HG03378 (cell line): ENCODE measurements around the gene CLRN1.

ENCODE experiments used
- ATAC-seq: cut with Tn5 transposase; IDR thresholded peaks from one replicate; pipeline ENCODE4 v1.9.1; 2021; ENCODE audit warnings: mild to moderate bottlenecking, moderate library complexity; ENCODE audit not compliant: unreplicated experiment

Gene CLRN1

DNA sequence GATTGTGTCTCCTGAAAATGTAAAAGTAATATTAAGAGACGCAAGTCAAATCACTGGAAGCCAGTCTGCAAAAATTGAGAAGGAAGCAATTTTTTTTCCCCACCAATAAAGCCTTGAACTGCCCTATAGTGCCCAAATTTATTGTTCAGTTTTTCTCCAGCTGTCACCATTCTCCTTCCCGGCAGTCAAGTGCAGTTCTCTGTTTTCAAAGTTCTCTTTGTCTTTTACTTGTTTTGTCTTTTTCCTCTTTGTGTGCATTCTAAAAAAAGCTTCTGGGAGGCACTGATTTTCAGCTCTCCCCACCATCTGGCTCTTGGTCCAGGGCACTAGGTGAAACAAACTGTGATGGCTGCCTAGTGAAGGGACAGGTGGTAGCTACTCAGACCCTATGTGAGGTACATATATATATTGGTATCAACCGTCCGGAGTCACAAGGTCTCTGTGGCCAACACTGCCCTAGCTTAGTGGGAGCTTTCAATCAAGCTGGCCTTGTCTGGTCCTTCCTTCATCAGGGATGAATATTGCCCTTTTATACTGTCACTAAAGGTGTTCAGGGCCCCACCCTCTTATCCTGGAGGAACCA is 6.1 kb upstream of the CLRN1 start:
- ATAC-seq, result no peak

DNA sequence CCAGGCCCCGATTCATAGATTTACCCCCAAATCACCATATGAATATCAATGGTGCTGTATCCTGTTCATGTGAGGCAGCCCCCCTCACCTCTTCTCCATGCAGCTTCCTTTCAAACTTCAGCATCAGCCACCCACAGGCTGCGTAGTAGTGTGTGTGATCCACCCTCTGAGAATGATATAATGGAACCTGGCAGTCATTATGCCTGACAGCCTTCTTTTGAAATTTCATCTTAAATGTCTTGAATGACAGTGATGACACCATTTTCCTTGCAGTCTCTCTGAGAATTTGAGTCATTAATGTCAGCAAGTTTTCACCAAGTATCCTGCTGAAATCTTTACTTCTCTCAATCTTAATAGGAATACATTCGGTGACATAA is 3.5 kb upstream of the CLRN1 start:
- ATAC-seq, result no peak

DNA sequence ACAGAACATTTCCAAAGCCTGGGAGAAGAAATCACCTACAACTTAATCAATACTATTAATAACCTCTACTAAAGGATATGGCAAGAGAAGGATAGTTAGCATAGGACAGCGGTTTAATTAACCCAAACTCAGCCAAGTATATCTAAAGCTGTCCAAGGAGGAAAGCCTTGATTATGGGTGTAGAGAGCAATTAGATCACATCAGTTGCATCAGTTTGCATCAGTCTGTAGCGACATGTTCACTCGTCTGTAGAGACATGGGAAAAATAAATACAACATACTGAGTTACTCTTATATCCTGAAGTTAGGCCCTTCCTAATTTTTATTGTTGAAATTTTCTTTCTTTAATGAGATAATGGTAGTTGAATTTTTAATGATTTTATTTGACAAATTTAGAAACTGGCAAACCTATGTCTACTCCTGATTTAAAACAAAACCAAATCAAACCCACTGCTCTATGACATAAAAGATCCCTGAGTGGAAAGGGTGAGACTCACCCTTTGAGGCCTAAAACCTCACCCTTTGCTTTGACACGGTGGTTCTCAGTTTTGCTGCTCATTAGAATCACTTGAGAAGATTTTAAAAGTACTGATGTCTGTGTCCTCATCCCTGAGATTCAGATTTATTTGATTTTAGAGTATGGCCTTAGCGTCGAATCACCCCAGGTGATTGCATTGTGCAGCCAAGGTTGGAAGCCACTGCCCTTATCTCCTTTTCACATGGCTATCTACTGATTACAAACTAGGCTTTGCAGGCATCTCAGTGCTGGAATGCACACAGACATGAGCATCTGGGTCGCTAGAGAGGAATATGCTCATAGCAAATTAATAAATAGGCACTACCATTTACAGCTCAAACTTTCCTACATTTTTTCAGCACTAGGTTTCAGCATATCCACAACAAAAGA is 2.8 kb upstream of the CLRN1 start:
- no peak for ATAC-seq

DNA sequence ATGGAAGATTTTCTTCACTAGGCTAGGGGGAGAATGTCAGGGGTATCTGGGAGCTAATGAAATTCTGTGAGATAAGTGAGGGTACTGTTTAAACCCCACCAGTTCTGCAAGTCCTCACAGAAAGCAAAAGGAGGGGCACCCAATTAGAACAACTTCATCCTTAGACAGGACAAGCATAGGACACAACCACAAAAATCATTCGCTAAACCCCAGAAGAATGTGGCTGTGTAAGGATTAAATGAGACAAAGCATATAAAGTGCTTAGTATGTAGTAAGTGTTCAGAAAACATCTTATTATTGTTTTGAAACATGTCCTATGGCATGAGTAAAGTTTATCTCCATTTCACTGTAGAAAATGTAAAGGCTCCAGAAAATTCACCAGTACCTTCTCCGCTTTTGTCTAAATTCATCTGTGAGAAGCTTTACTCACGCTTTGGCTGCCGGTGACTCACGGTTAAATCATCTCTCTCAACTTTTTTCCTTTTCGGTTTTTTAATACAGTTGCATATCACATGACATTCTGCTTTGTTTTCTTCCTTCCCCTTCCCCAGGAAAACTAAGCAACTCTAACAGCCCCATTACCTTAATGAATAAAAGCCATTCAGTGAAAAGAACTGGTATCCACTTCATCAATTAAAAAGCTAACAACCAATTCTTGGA is 1.7 kb downstream of the CLRN1 start:
- no peak for ATAC-seq

DNA sequence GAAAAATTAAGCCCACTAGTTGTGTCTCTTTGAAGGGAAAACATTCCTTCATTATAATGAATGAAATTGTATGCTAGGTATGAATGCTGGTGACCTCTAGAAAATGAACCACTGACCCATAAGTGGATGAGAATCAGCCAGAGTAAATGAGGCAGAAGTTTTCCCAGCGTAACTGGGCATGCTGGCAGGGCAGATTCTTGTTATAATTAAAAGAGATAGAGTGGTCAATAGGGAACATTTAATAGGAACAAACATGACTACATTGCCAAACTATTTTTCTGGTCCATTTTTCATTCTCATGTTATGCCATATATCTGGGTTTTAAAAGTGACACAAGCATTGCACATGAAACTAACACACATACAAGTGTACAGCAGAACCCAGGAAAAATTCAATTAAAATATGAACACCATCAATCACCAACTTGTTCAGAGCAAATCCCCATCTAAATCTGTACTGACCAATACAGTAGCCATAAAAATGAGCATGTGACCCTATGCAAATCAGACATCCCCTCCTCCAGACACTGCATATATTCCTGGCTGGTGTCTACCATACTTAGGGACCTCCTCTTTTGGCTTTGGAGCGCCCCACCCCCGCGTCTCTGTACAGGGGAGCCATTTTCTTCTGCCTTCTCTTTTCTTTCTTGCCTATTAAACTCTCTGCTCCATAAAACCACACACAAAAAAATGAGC is 4.0 kb downstream of the CLRN1 start:
- ATAC-seq, result no peak

DNA sequence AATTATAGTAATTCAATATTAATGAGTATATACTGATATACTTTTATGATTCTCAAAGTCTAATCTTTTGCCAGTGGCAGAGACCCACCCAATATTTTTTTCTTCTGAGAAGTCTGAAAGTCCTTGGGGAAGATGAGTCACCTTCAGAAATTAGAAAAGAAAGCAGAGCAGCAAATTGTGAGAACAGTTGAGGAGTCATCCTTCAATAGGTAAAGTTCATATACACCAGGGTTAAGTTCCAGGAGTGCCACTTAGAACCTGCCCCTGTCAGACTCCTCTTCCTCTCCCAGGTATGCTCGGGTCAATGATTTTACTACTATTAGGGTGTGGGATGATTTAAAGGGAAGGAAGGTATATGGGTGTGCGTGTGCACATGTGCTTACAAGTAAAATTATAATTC is 7.1 kb downstream of the CLRN1 start:
- ATAC-seq, result no peak

DNA sequence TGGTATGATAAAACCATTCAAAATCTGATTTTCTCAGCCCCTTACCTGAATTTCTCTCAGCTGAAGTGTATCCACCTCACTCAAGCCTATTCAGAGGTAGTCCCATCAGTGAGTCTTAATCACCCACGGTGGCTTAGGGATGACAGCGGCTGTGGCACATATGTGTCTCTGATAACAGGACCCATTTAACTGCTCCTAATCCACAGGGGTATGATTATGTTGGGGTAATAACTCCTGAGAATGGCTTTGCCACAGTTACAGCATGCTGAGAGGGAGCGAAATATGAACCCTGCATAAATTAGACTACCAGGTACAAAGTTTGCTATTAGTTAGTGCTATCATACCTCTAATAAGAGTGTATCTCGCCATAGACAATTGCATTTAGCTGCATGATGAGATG is 10.6 kb downstream of the CLRN1 start:
- ATAC-seq, result no peak

DNA sequence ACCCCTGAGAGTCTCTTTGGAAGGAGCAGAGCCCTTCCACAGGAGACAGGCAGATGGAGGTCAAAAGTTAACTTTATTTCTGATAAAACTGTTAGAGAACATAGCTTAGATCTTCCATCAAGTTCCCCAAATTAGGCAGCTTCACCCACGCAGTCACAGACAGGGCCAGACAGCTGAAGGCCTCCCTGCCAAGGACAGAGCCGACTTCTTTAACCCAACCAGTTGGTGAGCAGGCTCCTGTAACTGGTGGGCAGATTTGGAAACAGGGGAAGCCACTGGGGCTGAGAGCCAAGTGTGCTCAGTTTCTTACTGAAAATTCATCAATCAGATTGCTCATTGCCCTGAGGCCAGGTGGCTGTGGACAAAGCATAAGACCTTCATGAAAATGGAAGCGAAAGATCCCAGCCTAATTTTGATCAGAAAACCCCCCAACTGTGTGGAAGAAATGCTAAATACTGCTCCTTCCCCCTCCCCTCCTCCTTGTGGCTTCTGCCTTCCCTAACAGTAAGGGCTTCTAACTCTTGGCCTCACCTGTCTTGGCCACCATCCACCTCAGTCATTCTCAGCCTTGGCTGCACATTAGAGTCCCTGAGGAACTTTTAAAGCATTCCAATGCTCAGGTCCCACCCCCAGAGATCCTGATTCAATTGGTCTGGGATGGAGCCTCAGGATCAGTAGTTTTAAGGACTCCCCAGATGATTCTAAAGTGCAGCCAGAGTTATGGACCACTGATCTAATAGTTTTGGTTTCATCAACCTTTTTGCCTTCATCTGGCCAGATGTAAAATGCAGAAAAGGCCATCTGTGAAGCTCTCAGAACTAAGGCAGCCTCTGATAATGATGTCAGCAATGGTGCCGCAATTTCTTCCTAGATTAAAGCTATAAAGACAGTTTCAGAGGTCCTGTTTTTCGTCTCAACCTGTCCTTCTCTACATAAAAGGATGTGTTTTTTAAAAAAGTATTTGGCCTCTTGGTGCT is 11.5 kb downstream of the CLRN1 start:
- ATAC-seq, result no peak

DNA sequence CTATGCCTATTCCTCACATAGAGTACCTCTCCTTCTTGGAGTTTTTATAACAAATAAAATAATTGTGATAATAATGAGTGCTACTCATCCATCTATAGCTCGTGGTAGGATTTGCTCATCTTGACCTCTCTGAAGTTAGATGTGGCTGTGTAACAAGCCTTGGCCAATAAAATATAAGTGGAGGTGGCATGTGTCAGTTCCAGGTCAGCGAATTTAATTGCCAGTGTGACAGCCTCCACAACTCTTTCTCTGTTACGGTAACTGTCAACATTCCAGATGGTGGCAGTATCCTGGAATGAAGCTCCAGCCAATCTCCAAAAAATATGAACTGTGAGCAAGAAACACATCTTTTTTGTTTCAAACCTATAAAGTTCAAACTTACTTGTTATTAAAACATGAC is 13.8 kb downstream of the CLRN1 start:
- no peak for ATAC-seq

DNA sequence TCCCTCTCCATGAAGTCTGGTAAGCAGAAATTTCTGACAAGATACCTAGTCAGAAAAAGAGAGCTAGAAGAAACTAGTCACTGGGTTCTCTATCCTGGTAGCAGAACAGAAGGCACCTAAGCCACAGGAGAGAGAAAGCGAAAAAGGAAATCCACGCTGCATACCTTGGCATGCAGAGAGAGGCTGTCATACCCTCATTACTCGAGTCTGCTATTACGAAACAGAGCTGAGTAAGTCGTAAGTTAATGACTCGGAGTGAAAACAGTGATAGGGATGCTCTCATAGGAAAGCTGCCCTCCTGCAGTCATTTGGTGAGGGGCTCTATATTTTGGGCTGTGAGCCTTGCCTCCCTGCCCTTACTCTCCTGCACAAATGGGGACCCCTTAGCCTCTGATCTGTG is 16.2 kb downstream of the CLRN1 start:
- ATAC-seq, result no peak

DNA sequence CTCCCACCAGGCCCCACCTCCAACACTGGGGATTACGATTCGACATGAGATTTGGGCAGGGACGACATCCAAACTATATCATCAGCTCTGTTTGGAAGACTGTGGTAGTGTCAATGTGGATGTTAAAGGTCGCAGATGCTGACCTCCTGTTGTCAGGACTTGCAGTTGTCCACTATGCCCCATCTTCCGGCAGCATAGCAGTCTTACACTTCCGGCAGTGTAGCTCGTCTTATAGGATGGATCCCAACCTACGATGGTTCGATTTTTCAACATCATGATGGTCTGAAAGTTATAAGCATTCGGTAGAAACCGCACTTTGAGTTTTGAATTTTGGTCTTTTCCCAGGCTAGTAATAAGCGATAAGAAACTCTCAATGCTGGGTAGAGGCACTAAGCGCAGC is 20.6 kb downstream of the CLRN1 start:
- no peak for ATAC-seq

DNA sequence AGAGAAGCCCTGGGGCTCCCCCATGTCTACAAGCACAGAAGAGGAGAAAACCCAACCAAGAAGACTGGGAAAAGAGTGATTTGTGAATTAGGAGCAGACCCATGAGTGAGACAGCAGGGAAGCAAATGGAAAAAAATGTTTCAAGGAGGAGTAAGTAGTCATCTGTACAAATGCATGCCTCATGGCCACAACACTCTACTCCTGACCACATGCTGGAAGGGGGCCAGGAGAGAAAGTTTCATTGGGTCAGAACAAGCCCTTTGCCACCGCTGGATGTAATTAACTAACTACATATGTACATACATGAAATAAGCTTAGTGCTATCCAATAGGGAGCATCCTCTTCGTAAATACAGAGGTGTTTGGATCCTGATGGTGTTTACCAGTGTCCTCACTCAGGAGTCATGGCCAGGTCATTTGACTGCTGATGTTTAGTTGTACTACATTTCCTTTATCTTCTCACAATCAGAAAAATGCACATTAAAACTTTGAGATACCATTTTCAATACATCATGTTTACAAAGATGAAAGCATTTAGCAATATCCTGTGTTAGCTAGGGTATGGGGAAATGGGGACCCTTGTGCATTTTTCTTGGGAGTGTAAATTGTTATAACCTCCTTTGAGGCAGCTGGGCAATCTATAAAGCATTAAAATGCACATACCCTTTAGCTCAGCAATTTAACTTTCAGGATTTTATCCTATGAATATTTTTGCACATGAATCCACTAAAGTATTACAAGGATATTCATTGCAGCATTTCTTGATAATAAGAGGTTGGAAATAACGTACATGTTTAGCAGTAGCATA is 27.1 kb downstream of the CLRN1 start:
- ATAC-seq, result no peak

DNA sequence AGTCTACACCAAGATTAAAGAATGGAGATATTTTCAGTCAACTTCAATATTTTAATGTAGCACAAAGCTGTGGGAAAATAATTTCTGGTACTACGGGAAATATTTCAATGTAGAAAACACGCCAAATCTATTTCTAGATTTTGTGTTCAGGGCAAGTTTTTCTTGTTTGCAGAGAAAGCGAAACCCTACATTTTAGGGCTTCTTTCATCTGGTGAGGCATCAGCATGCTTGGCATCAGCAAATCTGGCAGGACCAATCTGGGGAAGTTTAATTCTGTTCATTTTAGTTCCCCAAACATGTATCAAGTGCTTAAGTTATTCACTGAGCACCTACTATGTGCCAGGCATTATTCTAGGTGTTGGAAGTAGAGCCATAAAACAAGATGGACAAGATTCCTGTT is 30.3 kb downstream of the CLRN1 start:
- ATAC-seq, result no peak

DNA sequence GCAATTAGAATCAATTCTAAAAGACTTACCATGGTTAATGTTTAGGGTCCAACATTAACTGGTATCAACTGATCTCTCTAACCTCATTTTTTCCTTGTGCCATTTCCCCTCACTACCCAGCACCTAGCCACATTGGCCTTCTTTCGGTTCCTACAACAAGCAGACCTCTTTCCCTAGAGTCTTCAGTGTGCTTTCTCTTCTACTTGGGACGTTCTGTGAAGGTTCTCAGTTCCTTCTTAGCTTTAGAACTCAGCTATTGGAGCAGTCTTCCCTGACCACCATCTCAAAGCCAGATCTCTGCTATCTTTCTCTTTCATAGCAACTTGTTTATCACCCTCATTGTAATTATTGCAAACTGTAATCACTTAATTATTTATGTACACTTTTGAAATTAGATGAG is 35.8 kb downstream of the CLRN1 start:
- peak; percentile 61 for ATAC-seq

DNA sequence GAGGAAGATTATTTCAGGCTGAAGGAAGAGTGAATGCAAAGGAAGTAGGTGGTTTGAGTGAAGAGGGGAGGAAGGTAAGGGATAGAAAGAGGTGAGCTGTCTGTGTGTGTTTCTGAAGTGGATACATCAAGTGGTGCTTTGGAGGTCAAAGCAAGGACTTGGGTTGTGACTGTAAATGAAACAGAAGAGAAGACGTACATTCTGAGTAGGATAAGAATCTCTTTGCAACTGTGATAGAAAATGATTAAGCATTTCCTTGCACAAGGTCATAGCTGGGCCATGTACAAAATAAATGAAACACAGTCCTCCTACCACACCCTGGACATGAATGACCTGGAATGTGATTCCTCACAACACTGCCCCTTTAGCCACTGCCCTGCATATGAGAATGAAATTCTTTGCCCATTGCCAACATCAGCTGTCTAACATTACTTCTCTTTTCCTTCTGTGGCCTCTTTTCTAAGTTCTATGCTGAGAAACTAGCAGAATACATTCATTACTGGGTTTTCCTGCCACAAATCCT is 39.0 kb downstream of the CLRN1 start:
- no peak for ATAC-seq

DNA sequence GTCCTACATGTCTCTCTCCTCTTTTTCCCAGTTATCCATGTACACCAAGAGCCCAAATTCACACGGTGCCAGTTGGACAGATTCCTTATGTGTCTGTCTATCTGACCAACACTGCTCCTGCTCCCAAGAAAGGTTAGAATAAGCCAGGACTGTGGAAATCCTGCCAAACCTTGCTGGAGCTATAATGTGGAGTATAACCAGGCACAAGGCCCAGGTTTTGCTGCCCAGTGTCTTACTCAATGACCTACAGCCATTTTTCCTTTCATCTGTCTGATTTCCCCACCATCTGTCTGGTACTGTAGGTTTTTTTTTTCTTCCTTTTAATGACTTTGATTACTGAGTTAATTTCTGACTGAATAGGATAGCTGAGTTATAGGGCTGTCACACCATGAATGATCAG is 40.8 kb downstream of the CLRN1 start:
- ATAC-seq, result no peak

DNA sequence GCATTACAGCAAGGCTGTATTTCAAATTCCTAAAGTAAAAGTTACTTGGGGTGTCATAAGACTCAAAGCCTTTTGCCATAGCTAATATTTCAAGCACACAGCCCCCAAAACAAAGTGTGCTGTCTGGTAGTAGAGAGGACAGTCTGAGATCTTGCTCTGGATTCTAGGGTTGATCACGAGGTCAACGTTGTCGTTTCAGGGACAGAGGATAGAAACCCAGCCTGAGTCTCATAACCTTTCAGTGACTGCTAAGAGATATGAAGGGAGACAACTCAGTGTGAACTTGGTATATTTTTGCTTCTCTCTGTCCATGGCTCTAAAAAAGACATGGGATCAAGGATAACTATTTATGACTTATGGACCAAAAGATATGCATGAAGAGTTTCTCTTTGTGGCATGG is 41.7 kb downstream of the CLRN1 start:
- ATAC-seq, result no peak

DNA sequence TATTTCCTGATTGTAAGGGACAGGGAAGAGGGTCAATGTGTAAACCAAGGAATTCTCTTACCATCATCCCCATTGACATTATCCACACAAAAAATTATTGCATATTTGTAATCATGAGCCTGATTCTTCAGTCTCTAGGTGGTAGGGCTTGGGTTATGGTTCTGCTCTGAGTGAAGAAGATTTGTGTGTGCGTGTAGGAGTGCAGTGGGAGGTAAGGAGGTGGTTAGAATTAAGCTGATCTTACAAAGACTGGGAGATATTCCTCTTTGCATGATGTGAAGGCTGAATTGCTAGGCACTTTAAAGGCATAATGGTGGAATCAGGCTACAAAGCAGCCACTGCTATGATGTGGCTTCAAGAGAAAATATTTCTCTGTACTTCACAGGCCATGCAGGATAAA is 44.3 kb downstream of the CLRN1 start:
- ATAC-seq, result no peak

DNA sequence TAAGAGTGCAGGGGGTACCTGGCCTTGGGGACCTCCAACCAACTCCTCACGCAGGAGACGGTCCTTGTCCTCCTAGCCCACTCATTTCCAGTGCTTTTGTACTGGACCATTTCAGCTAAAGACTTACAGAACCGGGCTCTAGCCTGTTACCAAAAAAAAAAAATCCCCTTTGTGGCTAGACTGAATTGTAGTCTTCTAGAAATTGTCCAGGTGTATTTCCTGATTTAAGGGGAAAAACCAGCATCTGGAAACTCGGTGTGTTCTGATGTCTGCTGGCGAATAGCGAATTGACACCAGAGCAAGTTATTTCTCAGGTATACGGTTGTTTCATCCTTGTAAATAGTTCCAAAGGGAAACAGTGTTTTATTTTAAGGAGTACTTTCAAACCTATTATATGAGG is 46.2 kb downstream of the CLRN1 start:
- ATAC-seq, result no peak
